EL (cell line): ENCODE measurements around the gene SAA1.
"Not testable (repeated sequence)": the region's sequence is repeated elsewhere in the genome, so short reads cannot be mapped to it uniquely, and the experiment has no call there.

Experiments used
- DNase-seq: peaks from one replicate; pipeline ENCODE4 v3.0.0-alpha.2; 2016

SAA1 gene

GRCh38 chr11:18261721-18262120 is 4.3 kb upstream of the SAA1 start:
- no peak for DNase-seq

DNA sequence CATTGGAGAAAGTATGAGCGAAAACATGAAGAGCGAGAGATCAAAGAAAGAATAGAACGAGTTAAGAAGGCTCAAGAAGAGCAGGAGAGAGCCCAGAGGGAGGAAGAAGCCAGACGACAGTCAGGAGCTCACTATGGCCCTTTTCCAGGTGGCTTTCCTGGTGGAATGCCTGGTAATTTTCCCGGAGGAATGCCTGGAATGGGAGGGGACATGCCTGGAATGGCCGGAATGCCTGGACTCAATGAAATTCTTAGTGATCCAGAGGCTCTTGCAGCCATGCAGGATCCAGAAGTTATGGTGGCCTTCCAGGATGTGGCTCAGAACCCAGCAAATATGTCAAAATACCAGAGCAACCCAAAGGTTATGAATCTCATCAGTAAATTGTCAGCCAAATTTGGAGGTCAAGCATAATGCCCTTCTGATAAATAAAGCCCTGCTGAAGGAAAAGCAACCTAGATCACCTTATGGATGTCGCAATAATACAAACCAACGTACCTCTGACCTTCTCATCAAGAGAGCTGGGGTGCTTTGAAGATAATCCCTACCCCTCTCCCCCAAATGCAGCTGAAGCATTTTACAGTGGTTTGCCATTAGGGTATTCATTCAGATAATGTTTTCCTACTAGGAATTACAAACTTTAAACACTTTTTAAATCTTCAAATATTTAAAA is 3.2 kb upstream of the SAA1 start:
- peak; percentile 48 for DNase-seq

DNA sequence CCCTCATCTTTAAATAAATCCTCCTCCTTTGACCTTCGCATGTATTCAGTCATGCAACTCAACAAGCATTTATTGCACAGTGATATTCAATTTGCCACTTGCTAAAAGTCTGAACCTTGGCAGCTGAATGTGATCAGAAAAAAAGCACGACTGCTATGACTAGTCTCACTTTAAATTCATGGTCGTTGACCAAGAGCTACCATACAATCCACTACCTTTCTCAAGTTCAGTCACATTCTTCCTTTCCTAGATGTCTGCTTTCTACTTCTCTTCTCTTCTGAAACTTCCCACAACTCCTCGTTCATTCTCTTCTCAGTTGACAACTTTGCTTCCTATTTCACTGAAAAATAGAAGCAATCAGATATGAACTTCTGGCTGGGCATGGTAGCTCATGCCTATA is 2.0 kb upstream of the SAA1 start:
- no peak for DNase-seq

DNA sequence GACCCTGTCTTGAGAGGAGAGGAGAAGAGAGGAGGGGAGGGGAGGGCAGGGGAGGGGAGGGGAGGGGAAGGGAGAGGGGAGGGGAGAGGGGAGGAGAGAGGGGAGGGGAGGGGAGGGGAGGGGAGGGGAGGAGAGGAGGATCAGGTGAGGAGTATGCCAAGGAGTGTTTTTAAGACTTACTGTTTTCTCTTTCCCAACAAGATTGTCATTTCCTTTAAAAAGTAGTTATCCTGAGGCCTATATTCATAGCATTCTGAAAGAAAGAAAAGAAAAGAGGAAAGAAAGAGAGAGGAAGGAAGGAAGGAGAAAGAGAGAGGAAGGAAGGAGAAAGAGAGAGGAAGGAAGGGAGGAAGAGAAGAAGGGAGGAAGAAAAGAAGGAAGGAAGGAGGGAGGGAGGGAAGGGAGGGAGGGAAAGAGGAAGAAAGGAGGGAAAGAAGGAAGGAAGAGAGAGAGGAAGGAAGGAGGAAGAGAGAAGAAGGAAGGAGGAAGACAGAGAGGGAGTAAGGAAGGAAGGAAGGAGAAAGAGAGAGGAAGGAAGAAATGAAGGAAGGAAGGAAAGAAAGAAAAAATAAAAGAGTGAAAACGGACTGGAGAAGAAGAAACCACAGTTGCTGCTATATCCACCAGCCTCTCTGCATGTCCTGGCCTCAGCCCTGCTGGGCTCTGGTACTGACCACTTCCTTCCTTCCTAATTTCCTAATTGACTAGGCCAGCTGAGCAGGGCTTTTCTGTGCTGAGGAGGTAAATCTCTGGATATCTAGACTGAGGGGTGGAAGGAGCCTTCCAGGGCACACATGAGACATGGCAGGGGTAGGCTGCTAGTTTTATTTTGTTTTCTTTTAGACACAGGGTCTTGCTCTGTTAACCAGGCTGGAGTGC is 1.1 kb upstream of the SAA1 start:
- DNase-seq: no peak

- DNase-seq: not testable (repeated sequence)
These were observed 1.5 kb downstream of the SAA1 start for GRCh38 chr11:18267335-18268133.

DNA sequence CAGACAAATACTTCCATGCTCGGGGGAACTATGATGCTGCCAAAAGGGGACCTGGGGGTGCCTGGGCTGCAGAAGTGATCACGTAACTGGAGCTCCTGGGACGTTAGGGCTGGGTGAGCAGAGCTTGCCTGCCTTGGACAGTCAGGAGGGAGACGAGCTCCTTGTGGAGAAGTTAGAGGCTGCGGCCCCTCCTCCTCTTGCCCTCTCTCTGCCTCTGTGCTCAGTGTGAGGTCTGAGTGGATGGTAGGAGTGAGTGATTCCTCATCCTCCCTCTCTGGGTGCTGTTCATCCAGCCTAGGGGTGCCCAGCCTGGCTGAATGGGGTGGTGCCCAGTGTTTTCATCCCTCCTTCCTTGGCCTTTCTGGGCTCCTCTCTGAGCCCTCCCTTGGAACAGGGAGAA is 3.2 kb downstream of the SAA1 start:
- DNase-seq: not testable (repeated sequence)

DNA sequence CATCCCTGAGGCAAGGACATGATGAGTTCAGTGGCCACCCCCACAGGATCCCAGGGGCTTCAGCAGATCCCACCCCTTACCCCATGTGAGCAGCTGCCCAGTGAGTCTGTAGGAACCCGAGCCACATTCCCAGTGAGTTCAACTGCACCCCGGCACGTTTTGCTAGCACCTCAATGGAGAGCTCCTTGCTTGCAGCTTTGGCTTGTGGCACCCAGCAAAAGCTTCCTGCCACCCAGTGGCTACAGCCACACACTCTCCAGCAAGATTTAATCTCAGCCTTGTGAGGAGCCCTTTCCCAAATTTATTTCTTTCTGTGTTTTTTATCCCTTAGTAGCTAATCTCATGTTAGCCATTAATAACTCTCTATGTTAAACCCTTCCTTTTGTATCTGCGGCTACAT is 4.0 kb downstream of the SAA1 start:
- no peak for DNase-seq

DNA sequence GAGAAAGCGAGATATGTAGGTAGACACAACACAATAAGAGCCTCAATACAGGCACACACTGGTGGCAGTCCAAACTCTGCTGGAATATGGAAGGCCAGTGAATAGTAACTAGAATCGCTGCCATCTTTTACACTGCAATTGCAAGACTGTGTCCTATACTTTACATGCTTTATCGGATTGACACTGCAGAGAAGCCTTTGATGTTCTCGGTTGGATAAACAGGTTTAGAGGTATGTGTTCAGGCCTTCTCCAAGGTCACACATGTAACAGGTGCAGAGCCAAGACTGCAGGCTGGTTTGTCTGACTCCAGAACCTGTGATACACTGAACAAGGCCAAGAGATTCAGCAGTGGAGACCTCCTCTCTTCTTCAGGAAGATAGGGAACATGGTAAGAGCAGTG is 5.1 kb downstream of the SAA1 start:
- no peak for DNase-seq

GRCh38 chr11:18277565-18278271 is 11.7 kb downstream of the SAA1 start:
- DNase-seq: no peak

GRCh38 chr11:18280438-18281045 is 14.5 kb downstream of the SAA1 start:
- DNase-seq: no peak

GRCh38 chr11:18282626-18283025 is 16.6 kb downstream of the SAA1 start:
- DNase-seq: no peak

GRCh38 chr11:18285841-18286240 is 19.8 kb downstream of the SAA1 start:
- peak; percentile 59 for DNase-seq

- DNase-seq: no peak
These were observed 22.8 kb downstream of the SAA1 start for GRCh38 chr11:18288911-18289310.

GRCh38 chr11:18294862-18295261 is 28.8 kb downstream of the SAA1 start:
- no peak for DNase-seq

DNA sequence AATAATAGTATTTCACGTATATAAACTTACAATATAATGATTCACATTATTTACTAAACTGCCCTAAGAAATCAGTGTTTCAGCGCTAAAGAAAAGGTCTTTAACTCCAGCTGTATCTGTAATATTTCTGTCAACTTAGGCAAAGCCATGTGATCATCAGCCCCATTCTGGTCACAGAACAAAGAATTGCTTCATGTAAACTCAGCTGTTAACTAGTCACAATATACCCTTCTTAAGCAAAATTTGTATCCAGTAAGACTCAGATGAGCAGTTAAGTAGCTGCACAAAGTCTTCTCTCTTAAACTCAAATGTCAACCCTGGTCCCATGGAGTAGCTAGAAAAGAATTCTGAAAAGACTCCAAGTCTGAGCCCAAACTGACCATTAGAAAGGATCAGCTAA is 29.3 kb downstream of the SAA1 start:
- DNase-seq: no peak

DNA sequence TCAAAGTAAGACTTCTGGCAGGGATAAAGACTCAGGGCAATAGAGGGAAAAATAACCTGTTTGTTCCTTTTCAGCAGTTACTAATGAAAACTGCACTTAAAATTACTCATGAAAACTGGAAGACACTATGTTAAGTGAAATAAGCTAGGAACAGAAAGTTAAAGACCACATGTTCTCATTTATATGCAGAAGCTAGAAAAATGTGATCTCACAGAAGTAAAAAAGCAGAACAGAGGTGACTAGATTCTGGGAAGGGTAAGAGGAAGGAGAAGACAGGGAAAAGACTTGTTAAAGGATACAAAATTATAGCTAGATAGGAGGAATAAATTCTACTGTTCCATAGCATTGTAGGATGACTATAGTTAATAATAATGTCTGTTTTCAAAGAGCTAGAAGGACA is 33.7 kb downstream of the SAA1 start:
- no peak for DNase-seq

DNA sequence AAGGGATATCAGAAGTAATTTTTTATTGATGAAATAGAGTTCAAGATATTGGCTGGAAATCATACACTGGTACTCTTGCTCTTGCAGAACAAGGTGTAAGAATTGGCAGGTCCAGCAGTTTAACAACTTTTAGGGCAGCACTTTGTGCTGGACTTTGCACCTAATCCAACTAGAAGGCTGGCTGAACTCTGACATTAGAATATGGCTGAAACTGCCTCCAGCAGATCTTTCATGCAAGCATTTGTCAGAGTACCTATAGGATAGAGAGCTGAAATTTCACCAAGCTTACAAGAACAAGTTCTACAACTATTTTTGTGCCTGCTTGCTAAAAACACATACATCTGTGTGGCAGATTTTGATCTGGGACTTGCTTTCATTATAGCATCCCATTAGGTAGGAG is 38.7 kb downstream of the SAA1 start:
- DNase-seq: no peak

DNA sequence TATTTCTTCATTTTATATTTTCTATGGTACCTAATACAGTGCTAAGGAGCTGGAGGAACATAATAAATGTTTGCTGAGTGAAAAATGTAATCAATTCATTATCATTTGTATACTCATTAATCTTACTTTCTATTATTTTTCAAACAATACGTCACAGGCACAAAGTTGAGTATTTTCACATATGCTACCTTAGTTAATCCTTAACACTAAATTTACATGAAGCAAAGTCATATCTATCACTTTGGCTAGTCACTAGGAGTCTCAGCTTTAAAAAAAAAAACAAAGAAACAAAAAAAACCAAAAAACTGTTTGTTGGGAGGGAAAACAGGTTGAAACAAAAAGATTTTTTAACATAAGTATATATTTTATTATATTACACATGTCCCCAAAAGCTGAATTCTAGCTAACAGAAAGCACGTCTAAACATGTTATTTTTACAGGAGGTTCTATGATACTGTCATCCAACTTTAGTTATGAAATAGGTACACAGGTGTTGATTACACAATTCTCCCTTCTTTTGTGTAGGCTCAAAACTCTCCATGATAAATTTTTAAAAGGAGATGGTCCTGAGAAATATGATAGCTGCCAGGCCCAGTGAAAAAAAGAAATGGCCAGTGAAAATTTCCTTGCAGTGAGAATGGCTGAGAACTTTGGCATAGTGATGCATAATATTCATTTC is 41.5 kb downstream of the SAA1 start:
- DNase-seq: no peak

GRCh38 chr11:18308242-18308641 is 42.2 kb downstream of the SAA1 start:
- no peak for DNase-seq

DNA sequence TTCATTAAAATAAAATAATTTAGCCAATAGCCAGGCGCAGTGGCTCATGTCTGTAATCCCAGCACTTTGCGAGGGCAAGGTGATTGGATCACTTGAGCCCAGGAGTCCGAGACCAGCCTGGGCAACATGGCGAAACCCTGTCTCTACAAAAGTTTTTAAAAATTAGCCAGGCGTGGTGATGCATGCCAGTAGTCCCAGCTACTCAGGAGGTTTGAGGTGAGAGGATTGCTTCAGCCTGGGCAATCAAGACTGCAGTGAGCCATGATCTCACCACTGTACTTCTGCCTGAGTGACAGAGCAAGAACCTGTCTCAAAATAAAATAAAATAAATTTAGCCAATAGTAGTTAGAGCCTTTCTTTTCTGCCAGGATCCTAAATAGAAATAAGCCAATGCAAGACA is 43.6 kb downstream of the SAA1 start:
- no peak for DNase-seq

DNA sequence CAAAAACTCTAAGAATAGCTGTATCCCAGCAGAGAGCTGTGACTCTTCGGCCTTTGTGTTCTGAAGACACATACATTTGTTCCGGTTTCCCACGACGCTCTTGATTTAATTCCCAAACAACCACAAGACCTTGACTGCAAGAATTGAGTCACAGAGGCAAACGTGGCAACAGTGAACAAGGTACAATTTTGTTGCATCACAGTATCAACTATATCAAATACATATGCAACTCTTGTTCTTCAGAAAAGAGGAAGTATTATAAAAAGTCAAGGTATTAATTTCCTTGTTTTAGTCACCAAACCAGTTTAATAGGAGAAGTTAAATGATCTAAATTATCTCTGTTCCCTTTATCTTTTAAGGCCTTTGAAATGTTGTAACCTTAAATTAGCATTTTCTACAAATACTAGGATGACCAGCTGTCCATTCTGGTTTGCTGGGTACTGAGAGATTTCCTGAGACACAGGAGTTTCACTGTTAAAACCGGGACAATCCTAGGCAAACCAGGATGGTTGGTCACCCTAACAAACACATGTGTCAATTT is 44.8 kb downstream of the SAA1 start:
- DNase-seq: no peak

- DNase-seq: peak; percentile 23
These were observed 45.9 kb downstream of the SAA1 start for GRCh38 chr11:18312012-18312411.
